Parathyroid adenoma (tissue), 2 donors: ENCODE measurements around the gene PTK6.

Experiments
- H2AFZ ChIP-seq: fragments of 300-600 bp; sonication (generic); one replicate; pipeline ENCODE4 v1.7.0; 2017; ENCODE audit warnings: antibody characterized with exemption, mild to moderate bottlenecking
- H3K27ac ChIP-seq: fragments of 300-600 bp; sonication (generic); one replicate; pipeline ENCODE4 v1.7.0; 2017
- H3K27me3 ChIP-seq: fragments of 300-600 bp; sonication (generic); one replicate; pipeline ENCODE4 v1.7.0; 2017; ENCODE audit warnings: low read length; ENCODE audit not compliant: control insufficient read depth, insufficient read depth
- H3K36me3 ChIP-seq: fragments of 300-600 bp; sonication (generic); one replicate; pipeline ENCODE4 v1.7.0; 2017; ENCODE audit warnings: low read length; ENCODE audit not compliant: control insufficient read depth, insufficient read depth
- H3K4me1 ChIP-seq: fragments of 300-600 bp; sonication (generic); one replicate; pipeline ENCODE4 v1.7.0; 2017; ENCODE audit warnings: control low read depth
- H3K4me2 ChIP-seq: fragments of 300-600 bp; sonication (generic); one replicate; pipeline ENCODE4 v1.7.0; 2017; ENCODE audit warnings: low read length
- H3K4me3 ChIP-seq: fragments of 300-600 bp; sonication (generic); one replicate; pipeline ENCODE4 v1.7.0; 2017; ENCODE audit warnings: low read depth, low read length
- H3K79me2 ChIP-seq: fragments of 300-600 bp; sonication (generic); one replicate; pipeline ENCODE4 v1.7.0; 2017; ENCODE audit warnings: control low read depth
- H3K9ac ChIP-seq: fragments of 300-600 bp; sonication (generic); one replicate; pipeline ENCODE4 v1.7.0; 2017; ENCODE audit warnings: mild to moderate bottlenecking
- H3K9me3 ChIP-seq: fragments of 300-600 bp; sonication (generic); one replicate; pipeline ENCODE4 v1.7.0; 2017; ENCODE audit warnings: low read length; ENCODE audit not compliant: control insufficient read depth
- TF ChIP-seq, protein P1 (sequence below): fragments of 300-600 bp; sonication (generic); IDR thresholded peaks from one replicate; pipeline ENCODE4 v1.7.0; 2017; ENCODE audit warnings: antibody characterized with exemption, mild to moderate bottlenecking
- donor health status: primary hyperparathyroidism.

The PTK6 gene

DNA sequence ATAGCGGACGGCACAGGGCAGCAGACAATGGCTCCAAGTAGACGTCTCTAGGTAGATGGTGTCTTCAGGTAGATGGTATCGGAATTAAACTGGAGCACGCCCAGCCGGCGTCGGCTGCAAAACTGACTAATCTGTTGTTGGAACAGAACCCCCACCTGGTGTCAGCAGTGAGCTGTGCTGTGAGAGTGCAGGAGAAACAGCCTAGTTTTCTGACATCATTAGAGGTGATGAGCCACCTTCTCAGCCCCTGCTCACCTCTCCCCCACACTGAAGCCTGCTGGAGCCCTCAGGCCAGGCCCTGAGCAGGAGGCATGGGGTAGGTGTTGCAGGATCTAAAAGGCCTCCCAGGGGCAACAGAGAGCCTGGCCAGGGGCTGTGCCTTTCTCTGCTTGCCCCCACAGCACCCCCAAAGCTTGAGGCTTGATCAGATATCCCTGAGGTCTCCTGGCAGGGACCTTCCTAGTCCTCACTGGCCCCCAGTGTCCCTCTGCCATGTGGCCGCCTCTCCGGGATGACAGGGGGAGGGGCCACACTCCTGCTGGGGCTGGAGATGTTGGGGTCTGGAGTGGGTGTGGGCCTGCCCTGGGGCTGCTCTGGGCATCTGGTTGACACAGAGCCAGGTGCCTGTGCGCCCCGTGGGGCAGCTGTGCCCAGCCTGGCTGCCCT, 43.8 kb upstream of the PTK6 start:
- TF ChIP-seq, protein P1, sequence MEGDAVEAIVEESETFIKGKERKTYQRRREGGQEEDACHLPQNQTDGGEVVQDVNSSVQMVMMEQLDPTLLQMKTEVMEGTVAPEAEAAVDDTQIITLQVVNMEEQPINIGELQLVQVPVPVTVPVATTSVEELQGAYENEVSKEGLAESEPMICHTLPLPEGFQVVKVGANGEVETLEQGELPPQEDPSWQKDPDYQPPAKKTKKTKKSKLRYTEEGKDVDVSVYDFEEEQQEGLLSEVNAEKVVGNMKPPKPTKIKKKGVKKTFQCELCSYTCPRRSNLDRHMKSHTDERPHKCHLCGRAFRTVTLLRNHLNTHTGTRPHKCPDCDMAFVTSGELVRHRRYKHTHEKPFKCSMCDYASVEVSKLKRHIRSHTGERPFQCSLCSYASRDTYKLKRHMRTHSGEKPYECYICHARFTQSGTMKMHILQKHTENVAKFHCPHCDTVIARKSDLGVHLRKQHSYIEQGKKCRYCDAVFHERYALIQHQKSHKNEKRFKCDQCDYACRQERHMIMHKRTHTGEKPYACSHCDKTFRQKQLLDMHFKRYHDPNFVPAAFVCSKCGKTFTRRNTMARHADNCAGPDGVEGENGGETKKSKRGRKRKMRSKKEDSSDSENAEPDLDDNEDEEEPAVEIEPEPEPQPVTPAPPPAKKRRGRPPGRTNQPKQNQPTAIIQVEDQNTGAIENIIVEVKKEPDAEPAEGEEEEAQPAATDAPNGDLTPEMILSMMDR = peak; percentile 36
- no peak overlapping the region for H3K27ac ChIP-seq
- no peaks in the 10 kb centered on the region for H3K27me3 ChIP-seq
- H3K4me3 ChIP-seq = no peak overlapping the region
- H3K9ac ChIP-seq = no peak overlapping the region
- no peaks in the 10 kb centered on the region for H3K9me3 ChIP-seq
- H3K4me2 ChIP-seq = no peak overlapping the region
- H3K36me3 ChIP-seq = no peaks in the 10 kb centered on the region
- H3K4me1 ChIP-seq = no peaks in the 10 kb centered on the region
- no peaks in the 10 kb centered on the region for H3K79me2 ChIP-seq
- H2AFZ ChIP-seq = no peak overlapping the region

DNA sequence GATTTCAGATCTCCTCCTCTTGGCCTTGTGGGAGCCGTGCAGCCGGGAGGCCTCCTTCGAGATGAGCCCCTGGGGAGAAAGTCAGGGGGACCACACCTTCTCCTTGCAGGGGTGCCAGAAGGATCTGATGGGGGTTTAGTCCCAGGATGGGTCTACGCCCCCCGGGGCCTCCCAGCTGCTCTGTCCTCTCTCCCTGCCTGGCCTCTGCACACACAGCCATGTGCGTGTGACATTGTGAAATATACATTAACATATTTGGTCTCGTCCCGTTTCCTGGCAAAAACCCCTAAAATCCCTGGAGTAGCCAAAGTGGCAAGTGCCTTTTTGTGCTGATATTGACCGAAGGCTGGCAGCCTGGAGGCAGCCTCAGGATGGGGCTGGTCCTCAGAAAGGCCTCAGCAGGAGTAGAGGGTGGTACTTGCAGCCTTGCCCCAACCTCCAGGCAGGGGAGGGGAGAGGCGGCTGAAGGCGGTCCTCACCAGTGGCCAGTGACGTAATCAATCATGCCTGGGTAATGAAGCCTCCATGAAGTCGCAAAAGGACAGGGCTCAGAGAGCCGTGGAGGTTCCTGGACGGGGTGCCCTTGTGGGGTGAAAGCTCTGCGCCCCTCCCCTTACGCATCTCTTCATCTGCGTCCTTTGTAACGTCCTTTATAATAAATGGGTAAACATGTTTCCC, 42.0 kb upstream of the PTK6 start:
- Histone ChIP-seq H2AFZ (no peak overlapping the region), H3K4me3 (no peak overlapping the region), H3K27ac (no peak overlapping the region), H3K4me1 (no peaks in the 10 kb centered on the region), H3K9me3 (no peaks in the 10 kb centered on the region), H3K4me2 (no peak overlapping the region), H3K27me3 (no peaks in the 10 kb centered on the region), H3K9ac (no peak overlapping the region), H3K79me2 (no peaks in the 10 kb centered on the region), H3K36me3 (no peaks in the 10 kb centered on the region)
- TF ChIP-seq, protein P1 = no peak

DNA sequence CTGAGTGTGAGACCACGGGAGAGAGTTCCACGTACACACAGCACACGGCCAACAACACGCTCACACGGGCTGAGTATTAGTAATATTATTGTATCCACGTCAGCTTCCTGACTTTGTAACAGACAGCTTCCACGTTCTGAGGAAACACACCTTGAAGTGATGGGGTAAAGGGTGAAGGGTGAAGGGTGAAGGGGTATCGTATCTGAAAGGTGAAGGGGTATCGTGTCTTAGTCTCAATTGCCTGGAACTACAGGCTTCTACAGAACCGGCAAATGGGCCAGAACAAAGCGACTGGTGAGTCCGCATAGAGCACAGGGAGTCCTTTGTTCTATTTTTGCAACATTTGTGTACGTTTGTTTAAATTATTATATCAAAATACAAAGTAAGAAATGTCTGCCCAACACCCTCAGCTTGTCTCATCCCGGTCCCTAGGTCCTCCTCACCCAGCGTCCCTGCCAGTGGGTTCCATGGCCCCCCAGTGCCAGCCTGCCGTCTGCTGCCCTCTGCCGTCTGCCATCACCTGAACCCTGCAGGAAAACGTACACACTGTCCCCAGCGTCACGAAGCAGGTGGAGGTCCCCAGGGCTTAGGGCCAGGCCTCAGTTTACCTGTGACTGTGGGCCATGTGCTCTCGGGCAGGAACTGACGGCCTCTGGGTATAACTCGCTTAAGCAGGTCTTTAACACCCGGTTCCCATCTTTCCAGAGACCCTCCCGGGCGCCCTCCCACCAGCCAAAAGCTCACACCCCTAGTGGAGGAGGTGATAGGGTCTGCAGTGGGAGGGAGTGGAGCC, 41.2 kb upstream of the PTK6 start:
- H3K4me2 ChIP-seq = no peak overlapping the region
- no peaks in the 10 kb centered on the region for H3K79me2 ChIP-seq
- no peak overlapping the region for H3K27ac ChIP-seq
- H3K4me1 ChIP-seq = no peaks in the 10 kb centered on the region
- no peak overlapping the region for H3K4me3 ChIP-seq
- no peaks in the 10 kb centered on the region for H3K9me3 ChIP-seq
- H3K36me3 ChIP-seq = no peaks in the 10 kb centered on the region
- H3K9ac ChIP-seq = no peak overlapping the region
- no peak overlapping the region for H2AFZ ChIP-seq
- TF ChIP-seq, protein P1 = no peak
- H3K27me3 ChIP-seq = no peaks in the 10 kb centered on the region

DNA sequence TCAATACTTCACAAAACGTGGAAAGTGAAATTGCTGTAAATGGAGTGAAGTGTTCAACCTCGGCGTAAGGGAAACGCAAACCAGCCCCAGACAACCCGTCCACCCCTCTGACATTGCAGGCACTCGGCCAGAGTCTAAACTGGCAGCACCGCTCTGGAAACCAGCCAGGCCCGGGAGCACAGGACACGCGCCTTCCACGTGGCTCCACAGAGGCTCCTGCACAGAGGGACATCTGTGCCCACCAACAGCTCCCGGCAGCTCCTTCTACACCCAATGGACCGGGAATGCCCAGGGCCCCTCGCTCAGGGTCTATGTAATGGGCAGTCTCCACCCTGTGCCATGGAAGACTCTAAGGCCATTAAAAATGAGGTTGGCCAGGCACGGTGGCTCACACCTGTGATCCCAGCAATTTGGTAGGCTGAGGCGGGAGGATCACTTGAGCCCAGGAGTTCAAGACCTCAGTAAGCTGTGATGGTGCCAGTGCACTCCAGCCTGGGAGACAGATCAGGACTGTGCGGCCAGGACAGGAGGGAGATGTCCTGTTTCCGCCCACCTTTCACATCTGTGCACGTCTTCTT, 40.2 kb upstream of the PTK6 start:
- H3K4me1 ChIP-seq = no peaks in the 10 kb centered on the region

More for the DNA sequence above, 40.2 kb upstream of the PTK6 start:
- Histone ChIP-seq H3K27ac (no peak overlapping the region), H3K4me2 (no peak overlapping the region), H3K27me3 (no peaks in the 10 kb centered on the region), H3K9me3 (no peaks in the 10 kb centered on the region), H3K9ac (no peak overlapping the region), H3K4me3 (no peak overlapping the region), H3K79me2 (no peaks in the 10 kb centered on the region), H3K36me3 (no peaks in the 10 kb centered on the region), H2AFZ (no peak overlapping the region)
- TF ChIP-seq, protein P1 = no peak
